Hepatocyte (in vitro differentiated cells): ENCODE results near the gene HOXD8.

Source experiments
- EZH2 ChIP-seq: fragments of 200-600 bp; sonication (generic); IDR thresholded peaks from 2 replicates; pipeline ENCODE4 v1.6.1; 2016; ENCODE audit warnings: antibody characterized with exemption, mild to moderate bottlenecking, borderline replicate concordance
- EZH2phosphoT487 ChIP-seq: fragments of 200-600 bp; sonication (generic); IDR thresholded peaks from one replicate; pipeline ENCODE4 v1.6.1; 2018; ENCODE audit warnings: antibody characterized with exemption, mild to moderate bottlenecking, low read depth, moderate library complexity; ENCODE audit not compliant: unreplicated experiment, severe bottlenecking
- TF ChIP-seq, protein P1 (sequence below): fragments of 200-600 bp; sonication (generic); IDR thresholded peaks from 2 replicates; pipeline ENCODE4 v1.5.1; 2016; ENCODE audit warnings: antibody characterized with exemption, mild to moderate bottlenecking; ENCODE audit not compliant: poor library complexity

GRCh38 chr2:176145085-176145969 is 15.8 kb downstream of the HOXD8 start:
- TF ChIP-seq, protein P1, sequence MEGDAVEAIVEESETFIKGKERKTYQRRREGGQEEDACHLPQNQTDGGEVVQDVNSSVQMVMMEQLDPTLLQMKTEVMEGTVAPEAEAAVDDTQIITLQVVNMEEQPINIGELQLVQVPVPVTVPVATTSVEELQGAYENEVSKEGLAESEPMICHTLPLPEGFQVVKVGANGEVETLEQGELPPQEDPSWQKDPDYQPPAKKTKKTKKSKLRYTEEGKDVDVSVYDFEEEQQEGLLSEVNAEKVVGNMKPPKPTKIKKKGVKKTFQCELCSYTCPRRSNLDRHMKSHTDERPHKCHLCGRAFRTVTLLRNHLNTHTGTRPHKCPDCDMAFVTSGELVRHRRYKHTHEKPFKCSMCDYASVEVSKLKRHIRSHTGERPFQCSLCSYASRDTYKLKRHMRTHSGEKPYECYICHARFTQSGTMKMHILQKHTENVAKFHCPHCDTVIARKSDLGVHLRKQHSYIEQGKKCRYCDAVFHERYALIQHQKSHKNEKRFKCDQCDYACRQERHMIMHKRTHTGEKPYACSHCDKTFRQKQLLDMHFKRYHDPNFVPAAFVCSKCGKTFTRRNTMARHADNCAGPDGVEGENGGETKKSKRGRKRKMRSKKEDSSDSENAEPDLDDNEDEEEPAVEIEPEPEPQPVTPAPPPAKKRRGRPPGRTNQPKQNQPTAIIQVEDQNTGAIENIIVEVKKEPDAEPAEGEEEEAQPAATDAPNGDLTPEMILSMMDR: no peak
- TF ChIP-seq EZH2: no peak
- TF ChIP-seq EZH2phosphoT487: no peak
